Activated CD8-positive, alpha-beta memory T cell treated with anti-CD3 and anti-CD28 coated beads, Interleukin-2, amount 50 U/mL, for 24 hours (primary cell): ENCODE results near the gene GPR37L1.
"Not testable (repeated sequence)": the region's sequence is repeated elsewhere in the genome, so short reads cannot be mapped to it uniquely, and the experiment has no call there.

Experiments used
- DNase-seq: peaks from one replicate; pipeline ENCODE4 v3.0.0-alpha.2; 2020; ENCODE audit errors: extremely low read depth

The GPR37L1 gene

DNA sequence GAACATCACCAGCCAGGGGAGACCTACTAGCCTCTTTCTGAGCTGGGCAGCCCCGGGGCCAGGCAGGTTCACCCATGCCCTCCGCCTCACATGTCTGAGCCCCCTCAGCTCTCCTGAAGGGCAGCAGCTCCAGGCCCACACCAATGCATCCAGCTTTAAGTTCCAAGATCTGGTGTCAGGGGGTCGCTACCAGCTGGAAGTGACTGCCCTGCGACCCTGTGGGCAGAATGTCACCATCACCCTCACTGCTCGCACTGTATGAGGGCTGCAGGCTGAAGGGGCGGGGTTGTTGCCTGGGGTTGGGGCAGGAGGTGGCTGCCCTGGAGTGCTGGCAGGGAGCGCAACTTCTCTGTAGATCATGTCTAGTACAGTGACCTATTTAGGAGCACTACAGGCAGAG is 46.1 kb downstream of the GPR37L1 start:
- no peak for DNase-seq

DNA sequence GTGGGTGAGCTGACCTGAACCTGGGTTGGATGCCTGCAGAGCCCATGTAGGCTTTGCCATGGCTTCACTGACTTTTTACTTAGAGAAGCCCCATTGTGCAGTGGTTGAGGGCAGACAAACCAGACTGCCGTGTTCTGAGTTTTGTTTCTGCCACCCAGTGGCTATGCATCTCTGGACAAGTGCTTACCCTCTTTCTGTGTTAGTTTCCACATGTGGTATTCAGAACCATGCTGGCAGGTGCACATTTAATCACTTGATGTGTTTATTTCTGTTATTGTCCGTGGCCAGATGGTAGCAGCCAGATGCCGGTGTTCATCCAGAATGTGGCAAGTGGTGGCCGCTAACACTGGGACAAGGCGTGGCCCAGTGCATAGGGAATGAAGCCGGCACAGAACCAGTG is 48.0 kb downstream of the GPR37L1 start:
- DNase-seq = no peak

DNA sequence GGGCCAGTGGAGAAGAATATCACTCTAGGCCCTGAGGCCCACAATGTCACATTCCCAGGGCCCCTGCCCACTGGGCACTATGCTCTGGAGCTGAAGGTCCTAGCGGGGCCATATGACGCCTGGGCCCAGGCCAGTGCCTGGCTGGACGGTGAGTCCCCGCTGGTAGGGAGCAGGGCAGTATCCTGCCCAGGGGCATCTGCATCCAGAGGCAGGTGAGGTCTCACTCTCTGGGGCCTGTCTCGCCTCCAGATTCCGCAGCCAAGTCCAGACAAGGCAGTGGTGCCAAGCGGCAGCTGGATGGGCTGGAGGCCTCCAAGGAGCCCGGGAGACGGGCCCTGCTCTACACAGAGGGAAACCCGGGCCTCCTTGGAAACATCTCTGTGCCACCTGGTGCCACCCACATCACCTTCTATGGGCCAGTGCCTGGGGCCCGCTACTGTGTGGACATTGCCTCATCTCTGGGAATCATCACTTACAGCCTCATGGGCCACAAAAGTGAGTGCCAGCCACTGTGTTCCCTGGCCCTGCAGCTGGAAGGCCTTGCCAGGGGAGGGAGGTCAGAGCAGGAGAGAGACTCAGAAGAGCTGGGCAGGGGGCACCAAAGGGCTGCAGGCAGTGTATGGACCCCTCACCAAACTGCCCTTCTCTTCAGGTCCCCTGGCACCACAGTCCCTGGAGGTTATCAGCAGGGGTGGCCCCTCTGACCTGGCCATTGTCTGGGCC is 48.7 kb downstream of the GPR37L1 start:
- DNase-seq = no peak

DNA sequence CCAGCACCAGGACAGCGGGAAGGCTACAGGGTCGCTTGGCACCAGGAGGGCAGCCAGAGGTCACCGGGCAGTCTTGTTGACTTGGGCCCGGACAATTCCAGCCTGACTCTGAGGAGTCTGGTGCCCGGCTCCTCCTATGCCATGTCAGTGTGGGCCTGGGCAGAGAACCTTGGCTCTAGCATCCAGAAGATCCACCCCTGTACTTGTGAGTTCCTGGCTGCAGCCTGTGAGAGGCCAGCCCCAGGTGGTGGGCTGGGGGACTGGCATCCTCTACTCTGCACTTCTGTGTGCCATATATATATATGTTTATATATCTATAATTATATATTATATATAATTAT is 49.3 kb downstream of the GPR37L1 start:
- DNase-seq = no peak

DNA sequence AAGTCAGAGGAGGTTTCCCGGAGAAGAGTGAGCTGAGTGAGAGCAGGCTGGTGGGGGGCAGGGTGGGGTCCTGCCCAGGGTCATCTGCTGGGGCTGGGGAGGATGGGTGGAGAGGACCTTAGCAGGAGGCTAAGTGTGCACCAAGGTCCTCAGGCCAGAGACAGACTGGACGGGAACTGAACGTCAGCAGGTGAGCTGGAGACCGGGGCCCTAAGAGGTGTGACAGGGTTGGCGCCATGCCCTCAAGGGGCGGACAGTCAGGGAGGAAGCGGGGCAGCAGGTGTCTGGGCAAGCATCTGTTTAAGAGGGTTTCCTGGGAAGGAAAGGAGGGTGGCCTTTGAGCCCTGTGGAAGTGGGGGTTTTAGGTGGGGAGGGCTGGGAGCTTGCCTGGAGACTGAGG is 51.3 kb downstream of the GPR37L1 start:
- no peak for DNase-seq

DNA sequence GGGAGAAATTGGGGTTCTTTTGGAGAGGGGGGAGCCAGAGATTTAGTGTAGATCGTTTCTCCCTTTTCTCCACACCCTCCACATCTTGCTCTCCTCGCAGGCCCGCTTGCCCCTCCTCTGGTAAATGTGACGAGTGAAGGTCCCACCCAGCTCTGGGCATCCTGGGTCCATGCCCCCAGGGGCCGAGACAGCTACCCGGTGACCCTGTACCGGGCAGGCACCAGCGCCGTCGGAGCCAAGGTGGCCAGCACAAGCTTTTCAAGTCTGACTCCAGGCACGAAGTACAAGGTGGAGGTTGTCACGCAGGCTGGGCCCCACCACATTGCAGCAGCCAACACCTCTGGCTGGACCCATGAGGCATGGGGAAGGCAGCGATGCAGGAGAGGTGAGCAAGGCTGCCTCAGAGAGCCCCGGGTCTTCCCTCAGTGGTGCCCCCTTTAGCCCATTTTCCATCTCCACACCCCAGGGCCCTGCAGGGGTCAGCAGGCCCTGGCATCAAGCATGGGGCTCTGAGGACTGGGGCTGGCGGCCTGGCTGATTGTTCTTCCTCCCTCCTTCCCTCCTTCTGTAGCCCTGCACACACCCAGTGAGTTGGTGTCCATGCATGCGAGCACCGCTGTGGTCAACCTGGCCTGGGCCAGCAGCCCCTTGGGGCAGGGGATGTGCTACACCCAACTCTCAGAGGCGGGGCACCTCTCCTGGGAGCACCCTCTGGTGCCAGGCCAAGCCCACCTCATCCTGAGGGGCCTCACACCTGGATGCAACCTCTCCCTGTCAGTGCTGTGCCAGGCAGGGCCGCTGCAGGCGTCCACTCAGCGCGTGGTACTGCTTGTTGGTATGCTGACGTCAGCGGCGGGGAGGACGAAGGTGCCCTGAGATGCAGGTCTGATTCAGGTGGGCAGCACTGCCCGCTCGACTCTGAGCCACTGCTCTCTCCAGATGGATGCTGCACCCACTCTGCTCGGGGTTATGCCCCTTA is 54.5 kb downstream of the GPR37L1 start:
- DNase-seq = no peak

DNA sequence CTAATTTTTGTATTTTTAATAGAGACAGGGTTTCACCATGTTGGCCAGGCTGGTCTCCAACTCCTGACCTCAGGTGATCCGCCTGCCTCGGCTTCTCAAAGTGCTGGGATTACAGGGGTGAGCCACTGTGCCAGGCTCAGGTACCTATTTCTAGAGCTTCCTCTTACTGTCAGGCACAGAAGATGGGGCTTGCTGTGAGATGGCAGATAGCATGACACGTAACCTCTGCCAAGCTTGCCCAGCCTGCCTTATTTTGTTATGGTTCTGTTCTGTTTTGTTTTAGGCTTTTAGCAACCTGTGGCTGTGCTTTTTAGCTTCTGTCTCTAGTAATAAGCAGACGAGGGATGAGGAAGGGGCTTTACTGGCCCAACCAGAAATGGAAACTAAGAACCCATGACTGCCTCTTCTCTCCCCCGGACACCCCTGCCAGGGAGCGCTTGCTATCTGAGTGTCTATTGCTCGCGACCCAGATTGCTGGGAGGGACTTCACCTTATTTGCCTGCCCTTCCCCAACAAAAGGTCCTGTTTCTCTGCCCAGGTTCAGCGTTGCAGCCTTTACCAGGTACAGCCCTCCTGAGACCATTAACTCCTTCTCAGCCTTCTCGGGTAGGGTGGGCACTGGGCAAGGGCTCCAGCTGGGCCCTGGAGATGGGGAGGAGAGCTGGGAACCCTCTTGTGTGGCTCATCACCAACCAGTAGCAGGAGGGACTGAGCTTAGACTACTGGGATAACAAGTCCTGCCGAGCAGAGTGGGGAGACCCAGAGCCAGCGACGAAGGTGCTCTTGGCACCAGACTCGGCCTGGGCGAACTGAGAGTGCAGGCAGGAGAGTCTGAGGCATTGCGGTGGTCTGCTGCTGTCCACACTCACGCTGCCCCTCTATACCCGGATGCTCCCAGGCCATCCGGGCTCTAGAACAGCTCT is 57.4 kb downstream of the GPR37L1 start:
- no peak for DNase-seq

DNA sequence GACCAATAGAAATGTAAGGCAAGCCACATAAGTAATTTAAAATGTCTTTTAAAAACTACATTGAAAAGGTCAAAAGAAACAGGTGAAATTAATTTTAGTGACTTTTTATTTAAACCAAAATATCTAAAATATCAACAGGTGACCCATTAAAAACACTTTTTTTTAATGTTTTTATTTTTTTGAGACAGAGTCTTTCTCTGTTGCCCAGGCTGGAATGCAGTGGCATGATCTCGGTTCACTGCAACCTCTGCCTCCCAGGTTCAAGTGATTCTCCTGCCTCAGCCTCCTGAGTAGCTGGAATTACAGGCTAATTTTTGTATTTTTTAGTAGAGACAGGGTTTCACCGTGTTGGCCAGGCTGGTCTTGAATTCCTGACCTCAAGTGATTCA is 58.0 kb downstream of the GPR37L1 start:
- DNase-seq = not testable (repeated sequence)

DNA sequence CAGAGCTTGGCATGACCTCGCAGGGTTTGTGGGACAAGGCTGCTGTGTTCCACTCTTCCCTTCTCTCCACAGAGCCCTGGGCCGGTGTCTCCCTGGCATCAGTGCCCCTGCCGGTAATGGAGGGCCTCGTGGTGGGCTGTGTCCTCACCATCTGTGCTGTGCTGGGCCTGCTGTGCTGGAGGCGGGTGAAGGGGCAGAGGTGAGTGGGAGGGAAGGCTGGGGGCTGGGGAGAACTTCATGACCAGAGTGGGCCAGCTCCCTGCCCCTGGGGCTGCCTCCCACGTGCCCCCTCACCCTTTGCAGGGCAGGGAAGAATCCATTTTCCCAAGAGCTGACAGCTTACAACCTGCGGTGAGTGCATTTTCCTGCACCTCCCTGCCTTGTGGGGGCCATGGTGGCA is 58.9 kb downstream of the GPR37L1 start:
- no peak for DNase-seq

DNA sequence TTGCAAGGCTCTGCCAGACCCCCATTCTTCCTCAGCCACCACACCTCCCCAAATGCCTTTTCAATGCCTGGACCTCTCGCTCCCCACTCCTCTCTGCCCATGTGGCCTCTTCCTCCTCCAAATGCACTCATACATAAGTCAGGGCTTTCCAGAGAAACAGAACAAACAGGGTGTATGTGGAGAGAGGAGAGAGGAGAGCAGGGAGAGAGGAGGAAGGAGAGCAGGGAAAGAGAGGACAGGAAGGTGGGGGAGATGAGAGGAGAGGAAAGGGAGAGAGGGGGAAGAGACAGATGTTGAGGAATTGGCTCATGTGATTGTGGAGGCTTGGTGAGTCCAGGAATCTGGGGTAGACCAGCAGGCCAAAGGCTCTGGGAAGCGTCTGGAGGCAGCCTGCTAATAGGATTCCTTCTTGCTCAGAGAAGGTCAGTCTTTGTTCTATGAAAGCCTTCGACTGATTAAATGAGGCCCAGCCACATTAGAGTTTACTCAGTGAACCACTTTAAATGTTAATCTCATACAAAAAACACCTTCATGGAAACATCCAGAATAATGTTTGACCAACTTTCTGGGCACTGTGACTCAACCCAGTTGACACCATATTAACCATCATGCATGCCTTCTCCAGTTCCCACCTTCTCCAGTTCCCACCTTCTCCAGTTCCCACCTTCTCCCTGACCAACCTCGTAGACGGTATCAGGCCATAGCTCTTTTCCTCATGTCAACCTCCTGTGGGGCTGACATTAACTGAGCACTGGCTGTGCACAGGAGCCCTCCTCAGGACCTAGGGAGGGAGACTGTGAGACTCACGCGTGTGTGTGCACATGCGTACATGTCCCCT is 59.5 kb downstream of the GPR37L1 start:
- no peak for DNase-seq
